ENCODE measurements around the gene IFNAR2.

GRCh38 chr21:33251119-33251518 lies 21.4 kb downstream of the IFNAR2 start:
- TF ChIP-seq CTCF (IDR thresholded peaks at IDR 0.05; ENCODE audit: low read length), result no peak
- TF ChIP-seq EZH2 (optimal IDR thresholded peaks at IDR 0.05; ENCODE audit: low read depth, low read length), result no peak
- TF ChIP-seq EZH2phosphoT487 (IDR thresholded peaks at IDR 0.05; ENCODE audit: low read length), result no peak

Data from MM.1S (cell line).